Glutamatergic neuron (in vitro differentiated cells): ENCODE data around the gene KLHL2. TPM values are rescaled to one million over a fixed set of nuclear protein-coding genes. Genes with fewer than 3 reads are reported as not detected.
A peak's percentile ranks its signal among the peaks of the same experiment; 100 is the strongest.

ENCODE experiments used
- DNase-seq: peaks from one replicate; pipeline ENCODE4 v3.0.0; 2022
- H3K27ac Mint-ChIP-seq: one replicate; pipeline ENCODE4 v1.8.0; 2020; ENCODE audit warnings: mild to moderate bottlenecking, mixed read lengths, inconsistent platforms; ENCODE audit not compliant: unreplicated experiment
- H3K27me3 Mint-ChIP-seq: one replicate; pipeline ENCODE4 v1.8.0; 2020; ENCODE audit warnings: mild to moderate bottlenecking, moderate library complexity, mixed read lengths, inconsistent platforms; ENCODE audit not compliant: unreplicated experiment
- H3K36me3 Mint-ChIP-seq: one replicate; pipeline ENCODE4 v1.8.0; 2020; ENCODE audit warnings: mild to moderate bottlenecking, mixed read lengths, inconsistent platforms; ENCODE audit not compliant: unreplicated experiment
- H3K4me1 Mint-ChIP-seq: one replicate; pipeline ENCODE4 v1.8.0; 2020; ENCODE audit warnings: mild to moderate bottlenecking, low read depth, mixed read lengths, inconsistent platforms; ENCODE audit not compliant: unreplicated experiment
- H3K4me3 Mint-ChIP-seq: one replicate; pipeline ENCODE4 v1.8.0; 2020; ENCODE audit warnings: mild to moderate bottlenecking, mixed read lengths, inconsistent platforms; ENCODE audit not compliant: unreplicated experiment
- H3K9me3 Mint-ChIP-seq: one replicate; pipeline ENCODE4 v1.8.0; 2020; ENCODE audit warnings: mild to moderate bottlenecking, moderate library complexity, mixed read lengths, inconsistent platforms; ENCODE audit not compliant: unreplicated experiment
- CTCF ChIP-seq: fragments of 200-600 bp; sonication (generic); IDR thresholded peaks from one replicate; pipeline ENCODE4 v1.5.0; 2021; ENCODE audit not compliant: partially characterized antibody, unreplicated experiment
- total RNA-seq: library from RNA; stranded (reverse); fragmentation: NEBNext Ultra II Directional; extraction: Animal tissue kit (Norgen Biotek cat#: 25700); gene quantifications from one replicate; pipeline ENCODE4 v1.2.1, GENCODE V29; 2021; ENCODE audit not compliant: unreplicated experiment

The KLHL2 gene
- total RNA-seq, 1 donor from 2014 or later, result 19.7 TPM

GRCh38 chr4:165330666-165331065 is 123.3 kb downstream of the KLHL2 start:
- DNase-seq, result no peak
- peak overlapping the region; percentile 7 for H3K27ac Mint-ChIP-seq
- no peaks in the 10 kb centered on the region for H3K36me3 Mint-ChIP-seq
- peaks cover 4% of the 10 kb centered on the region for H3K27me3 Mint-ChIP-seq
- peaks cover 31% of the 10 kb centered on the region for H3K4me1 Mint-ChIP-seq
- no peak for TF ChIP-seq CTCF
- no peak overlapping the region for H3K4me3 Mint-ChIP-seq
- H3K9me3 Mint-ChIP-seq, result no peaks in the 10 kb centered on the region

GRCh38 chr4:165331359-165331758 is 124.0 kb downstream of the KLHL2 start:
- Mint-ChIP-seq H3K27me3 (peaks cover 3% of the 10 kb centered on the region), H3K4me1 (peaks cover 28% of the 10 kb centered on the region), H3K27ac (peak overlapping the region; percentile 60), H3K4me3 (no peak overlapping the region), H3K36me3 (no peaks in the 10 kb centered on the region), H3K9me3 (no peaks in the 10 kb centered on the region)
- TF ChIP-seq CTCF, result no peak
- DNase-seq, result no peak

DNA sequence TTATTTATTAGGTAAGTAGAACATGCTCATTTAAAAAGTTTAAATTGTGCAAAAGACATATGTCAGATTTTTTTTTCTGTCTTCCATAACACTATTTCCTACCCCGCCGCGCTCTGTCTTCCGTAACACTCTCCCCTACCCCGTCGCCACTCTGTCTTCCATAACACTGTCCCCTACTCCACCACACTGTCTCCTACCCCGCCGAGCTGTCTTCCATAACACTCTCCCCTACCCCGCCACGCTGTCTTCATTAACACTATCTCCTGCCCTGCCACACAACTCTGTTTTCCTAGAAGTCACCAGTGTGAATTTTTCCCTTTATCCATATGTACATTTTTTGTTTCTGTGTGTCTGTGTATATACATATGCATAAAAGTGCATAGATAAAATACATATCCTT is 124.5 kb downstream of the KLHL2 start:
- TF ChIP-seq CTCF, result no peak
- H3K4me1 Mint-ChIP-seq, result peaks cover 28% of the 10 kb centered on the region
- no peak for DNase-seq

GRCh38 chr4:165332502-165332901 is 125.1 kb downstream of the KLHL2 start:
- Mint-ChIP-seq H3K27ac (peak overlapping the region; percentile 71), H3K4me3 (no peak overlapping the region), H3K27me3 (peaks cover 2% of the 10 kb centered on the region), H3K36me3 (no peaks in the 10 kb centered on the region), H3K4me1 (peaks cover 28% of the 10 kb centered on the region), H3K9me3 (no peaks in the 10 kb centered on the region)
- no peak for DNase-seq
- TF ChIP-seq CTCF, result no peak

More for the DNA sequence above, 124.5 kb downstream of the KLHL2 start:
- Mint-ChIP-seq H3K9me3 (no peaks in the 10 kb centered on the region), H3K36me3 (no peaks in the 10 kb centered on the region), H3K4me3 (no peak overlapping the region), H3K27ac (peak overlapping the region; percentile 57), H3K27me3 (peaks cover 2% of the 10 kb centered on the region)

GRCh38 chr4:165335163-165335703 is 127.9 kb downstream of the KLHL2 start:
- DNase-seq, result no peak
- peaks cover 28% of the 10 kb centered on the region for H3K4me1 Mint-ChIP-seq
- no peaks in the 10 kb centered on the region for H3K9me3 Mint-ChIP-seq
- H3K4me3 Mint-ChIP-seq, result peak overlapping the region; percentile 51
- H3K27me3 Mint-ChIP-seq, result peaks cover 2% of the 10 kb centered on the region
- no peak for TF ChIP-seq CTCF
- no peaks in the 10 kb centered on the region for H3K36me3 Mint-ChIP-seq
- H3K27ac Mint-ChIP-seq, result no peak overlapping the region
